IMR-90 (cell line): ENCODE data around the gene KAT6B. TPM values are rescaled to one million over a fixed set of nuclear protein-coding genes. Genes with fewer than 3 reads are reported as not detected.

Experiments
- ATAC-seq: fragments of 200-7000 bp; cut with Tn5 transposase; 2 replicates; pipeline ENCODE4 v1.9.1; 2020; ENCODE audit warnings: low read depth, mild to moderate bottlenecking, moderate library complexity
- BruUV-seq: library from RNA; stranded (reverse); fragments of 400-500 nt; replicated peaks from 2 replicates; lab custom pipeline; 2021; lab: Mats Ljungman, UMichigan
- CTCF ChIA-PET: fragments of 300-600 bp; formaldehyde crosslinking; extraction: SDS; loops from one replicate; lab custom pipeline; 2021; ENCODE audit warnings: antibody characterized with exemption; lab: Yijun Ruan, JAX
- POLR2A ChIA-PET: fragments of 300-600 bp; sonication (Branson Sonifier 250); formaldehyde crosslinking; loops from one replicate; lab custom pipeline; 2022; ENCODE audit warnings: antibody characterized with exemption; ENCODE audit not compliant: unreplicated experiment; lab: Charles Lee
- DNase-seq: peaks from one replicate; pipeline ENCODE4 v3.0.0; 2013
- H2AFZ ChIP-seq: replicated peaks from 2 replicates; pipeline ENCODE3; 2013; ENCODE audit warnings: low read length, mild to moderate bottlenecking; ENCODE audit not compliant: poor library complexity
- H2AK5ac ChIP-seq: 2 replicates; pipeline ENCODE4 v1.6.1; 2013; ENCODE audit warnings: low read depth, low read length, inconsistent platforms
- H2AK9ac ChIP-seq: replicated peaks from 2 replicates; pipeline ENCODE3; 2013; ENCODE audit warnings: mild to moderate bottlenecking, low read depth, low read length, moderate library complexity; ENCODE audit not compliant: poor library complexity
- H2BK120ac ChIP-seq: 2 replicates; pipeline ENCODE4 v1.6.1; 2013; ENCODE audit warnings: low read depth, low read length, inconsistent platforms
- H2BK15ac ChIP-seq: 3 replicates; pipeline ENCODE4 v1.6.1; 2013; ENCODE audit warnings: low read depth, low read length, inconsistent platforms
- H2BK20ac ChIP-seq: 2 replicates; pipeline ENCODE4 v1.6.1; 2013; ENCODE audit warnings: low read depth, mild to moderate bottlenecking, inconsistent platforms, low read length, moderate library complexity
- H2BK5ac ChIP-seq: 2 replicates; pipeline ENCODE4 v1.6.1; 2013; ENCODE audit warnings: mild to moderate bottlenecking, low read depth, low read length, inconsistent platforms; ENCODE audit not compliant: poor library complexity, severe bottlenecking
- H3K14ac ChIP-seq: replicated peaks from 2 replicates; pipeline ENCODE4 v1.6.1; 2013; ENCODE audit warnings: low read depth, low read length, inconsistent platforms
- H3K18ac ChIP-seq: 2 replicates; pipeline ENCODE4 v1.6.1; 2013; ENCODE audit warnings: low read depth, low read length, control low read depth
- H3K23ac ChIP-seq: 2 replicates; pipeline ENCODE4 v1.6.1; 2013; ENCODE audit warnings: low read depth, low read length, inconsistent platforms
- H3K27ac ChIP-seq: 2 replicates; pipeline ENCODE4 v1.5.1; 2013; ENCODE audit warnings: mild to moderate bottlenecking, control low read depth, low read length; ENCODE audit not compliant: insufficient read depth
- H3K27me3 ChIP-seq: 2 replicates; pipeline ENCODE4 v1.6.1; 2013; ENCODE audit warnings: low read length; ENCODE audit not compliant: control insufficient read depth, insufficient read depth
- H3K36me3 ChIP-seq: 2 replicates; pipeline ENCODE4 v1.6.1; 2013; ENCODE audit warnings: low read length, mixed read lengths; ENCODE audit not compliant: control insufficient read depth, insufficient read depth
- H3K4ac ChIP-seq: 2 replicates; pipeline ENCODE4 v1.6.1; 2013; ENCODE audit warnings: low read depth, low read length, inconsistent platforms
- H3K4me1 ChIP-seq: 2 replicates; pipeline ENCODE4 v1.6.1; 2013; ENCODE audit warnings: low read length, mixed read lengths; ENCODE audit not compliant: control insufficient read depth, insufficient read depth
- H3K4me2 ChIP-seq: 2 replicates; pipeline ENCODE4 v1.6.1; 2013; ENCODE audit warnings: low read depth, mild to moderate bottlenecking, control low read depth, low read length, moderate library complexity
- H3K4me3 ChIP-seq: 2 replicates; pipeline ENCODE4 v1.5.1; 2013; ENCODE audit warnings: low read depth, mild to moderate bottlenecking, control low read depth, low read length, moderate library complexity; ENCODE audit not compliant: insufficient read depth
- H3K56ac ChIP-seq: 2 replicates; pipeline ENCODE4 v1.6.1; 2013; ENCODE audit warnings: low read length, inconsistent platforms; ENCODE audit not compliant: insufficient read depth; ENCODE audit errors: extremely low read depth
- H3K79me1 ChIP-seq, 2 experiments: 2 replicates each; pipeline ENCODE4 v1.6.1; 2013; ENCODE audit warnings: low read length in 2 of 2, inconsistent platforms in 1 of 2, low read depth in 1 of 2
- H3K9ac ChIP-seq: 2 replicates; pipeline ENCODE4 v1.6.1; 2013; ENCODE audit warnings: low read depth, low read length, control low read depth
- H3K9me1 ChIP-seq: 2 replicates; pipeline ENCODE4 v1.6.1; 2013; ENCODE audit warnings: low read length, inconsistent platforms; ENCODE audit not compliant: insufficient read depth
- H3K9me3 ChIP-seq: 2 replicates; pipeline ENCODE4 v1.6.1; 2013; ENCODE audit warnings: low read length; ENCODE audit not compliant: control insufficient read depth, insufficient read depth
- H4K20me1 ChIP-seq: 2 replicates; pipeline ENCODE4 v1.6.1; 2013; ENCODE audit warnings: low read length, inconsistent platforms; ENCODE audit not compliant: insufficient read depth
- H4K5ac ChIP-seq: 2 replicates; pipeline ENCODE4 v1.6.1; 2013; ENCODE audit warnings: mild to moderate bottlenecking, low read depth, low read length, control low read depth
- H4K8ac ChIP-seq, 2 experiments: 2 replicates each; pipeline ENCODE4 v1.6.1; 2013; ENCODE audit warnings: low read depth in 2 of 2, low read length in 2 of 2, control low read depth in 1 of 2, inconsistent platforms in 1 of 2
- H4K91ac ChIP-seq: 2 replicates; pipeline ENCODE4 v1.6.1; 2013; ENCODE audit warnings: low read depth, low read length, inconsistent platforms; ENCODE audit not compliant: insufficient read depth
- BHLHE40 ChIP-seq: fragments of 150-350 bp; IDR thresholded peaks from 2 replicates; pipeline ENCODE4 v1.6.1; 2016; ENCODE audit warnings: mild to moderate bottlenecking, low read depth, low read length
- CEBPB ChIP-seq: IDR thresholded peaks from 2 replicates; pipeline ENCODE4 v1.6.1; 2012; ENCODE audit warnings: low read depth, low read length, improper control_type of control experiment
- CHD1 ChIP-seq: IDR thresholded peaks from 2 replicates; pipeline ENCODE4 v1.6.1; 2012; ENCODE audit warnings: low read depth, low read length, improper control_type of control experiment
- CTCF ChIP-seq: conservative IDR thresholded peaks from 2 replicates; pipeline ENCODE4 v1.5.1; 2012; ENCODE audit warnings: mild to moderate bottlenecking, low read depth, low read length, improper control_type of control experiment
- FOS ChIP-seq: fragments of 150-350 bp; IDR thresholded peaks from 2 replicates; pipeline ENCODE4 v1.6.1; 2016; ENCODE audit warnings: low read depth, low read length
- MAFK ChIP-seq: IDR thresholded peaks from 2 replicates; pipeline ENCODE4 v1.6.1; 2012; ENCODE audit warnings: low read depth, low read length, improper control_type of control experiment
- MAZ ChIP-seq: IDR thresholded peaks from 2 replicates; pipeline ENCODE4 v1.6.1; 2012; ENCODE audit warnings: low read depth, mild to moderate bottlenecking, low read length, improper control_type of control experiment, moderate library complexity, borderline replicate concordance
- MXI1 ChIP-seq: IDR thresholded peaks from 2 replicates; pipeline ENCODE4 v1.6.1; 2012; ENCODE audit warnings: low read depth, mild to moderate bottlenecking, low read length, moderate library complexity, borderline replicate concordance
- NFE2L2 ChIP-seq: fragments of 150-350 bp; IDR thresholded peaks from 2 replicates; pipeline ENCODE4 v1.6.1; 2016; ENCODE audit warnings: low read depth, mild to moderate bottlenecking, low read length
- POLR2A ChIP-seq: IDR thresholded peaks from 2 replicates; pipeline ENCODE4 v1.6.1; 2012; ENCODE audit warnings: mild to moderate bottlenecking, low read depth, low read length
- RAD21 ChIP-seq: IDR thresholded peaks from 2 replicates; pipeline ENCODE4 v1.6.1; 2012; ENCODE audit warnings: low read length, improper control_type of control experiment
- RCOR1 ChIP-seq: IDR thresholded peaks from 2 replicates; pipeline ENCODE4 v1.6.1; 2012; ENCODE audit warnings: mild to moderate bottlenecking, low read length, improper control_type of control experiment; ENCODE audit not compliant: insufficient replicate concordance
- RFX5 ChIP-seq: IDR thresholded peaks from 2 replicates; pipeline ENCODE4 v1.8.0; 2012; ENCODE audit warnings: low read depth, mild to moderate bottlenecking, low read length, moderate library complexity
- SMC3 ChIP-seq: fragments of 150-350 bp; IDR thresholded peaks from 2 replicates; pipeline ENCODE4 v1.6.1; 2016; ENCODE audit warnings: low read depth, mild to moderate bottlenecking, antibody characterized with exemption, low read length, moderate library complexity
- USF2 ChIP-seq: fragments of 150-350 bp; IDR thresholded peaks from 2 replicates; pipeline ENCODE4 v1.6.1; 2017; ENCODE audit warnings: mild to moderate bottlenecking, antibody characterized with exemption, low read length, low read depth
- WGBS, 2 experiments: methylation state at CpG; one replicate each; pipeline versions ENCODE4 v1.1.5 to v1.1.7; 2013; ENCODE audit warnings: missing lambda C conversion rate in 2 of 2; ENCODE audit not compliant: insufficient read length in 1 of 2; ENCODE audit errors: extremely low coverage in 2 of 2; 5-methylcytosine and 5-hydroxymethylcytosine counted together
- dilution Hi-C: fragments of 300-500 bp; cut with HindIII; formaldehyde crosslinking; loops from one replicate; pipeline ENCODE4 v1.14.3; 2018; ENCODE audit warnings: low sequenced_read_pairs; ENCODE audit not compliant: unreplicated experiment
- in situ Hi-C: fragments of 300-500 bp; cut with MboI; formaldehyde crosslinking; loops from 3 replicates; pipeline ENCODE4 v1.14.3; 2019; ENCODE audit warnings: low sequenced_read_pairs, inconsistent platforms, mixed read lengths
- intact Hi-C: fragments of 100-400 bp; cut with micrococcal nuclease; formaldehyde crosslinking; loops from 2 replicates; pipeline ENCODE4 v1.10.0; 2022
- polyA plus RNA-seq, 3 experiments: library from polyadenylated mRNA; depleted of rRNA; stranded (reverse); fragments of >200 nt; gene quantifications; 2 replicates each; pipeline ENCODE4 v1.2.3, GENCODE V29; 2012; ENCODE audit warnings: low replicate concordance in 1 of 3
- total RNA-seq: library from RNA; depleted of rRNA; stranded (reverse); fragments of >200 nt; gene quantifications from 2 replicates; pipeline ENCODE4 v1.2.3, GENCODE V29; 2012

KAT6B gene
- total and polyA plus RNA-seq, 2 of the 4 experiments (the other 2 are of a cell fraction): 8.8 to 28.1 TPM

- intact Hi-C loops: no loop called here
- no peak overlapping the region for H2BK5ac ChIP-seq
- no peak overlapping the region for H4K8ac ChIP-seq
- peaks cover 6% of the 10 kb centered on the region; the same call in 1 of the 2 replicates for H3K9me1 ChIP-seq
- no peaks in the 10 kb centered on the region for H3K27me3 ChIP-seq
- 90% methylated on average over 2 of the region's 9 CpGs; no CpG with 5 or more reads in 1 of the 2 experiments for WGBS, 2 experiments
- H3K4me3 ChIP-seq: no peak overlapping the region
- POLR2A ChIA-PET: no interaction called here
- in situ Hi-C loops: no loop called here
- CTCF ChIA-PET: no interaction called here
- TF ChIP-seq SMC3: no peak
- TF ChIP-seq MAFK: no peak
- no peak for TF ChIP-seq MXI1
- no peak for TF ChIP-seq FOS
- TF ChIP-seq RFX5: no peak
- TF ChIP-seq CHD1: no peak
- no peak for TF ChIP-seq MAZ
- no peak for TF ChIP-seq NFE2L2
- TF ChIP-seq USF2: no peak
- TF ChIP-seq CTCF: no peak
- TF ChIP-seq RAD21: no peak
- TF ChIP-seq BHLHE40: no peak
- no peak for TF ChIP-seq POLR2A
- no peak for TF ChIP-seq RCOR1
- no peak for TF ChIP-seq CEBPB
- no peak overlapping the region for H3K14ac ChIP-seq
- H4K5ac ChIP-seq: no peak overlapping the region
- H3K9ac ChIP-seq: no peak overlapping the region
- no peak overlapping the region for H3K18ac ChIP-seq
- no peak overlapping the region for H3K56ac ChIP-seq
- no TSS peak for BruUV-seq
- H4K20me1 ChIP-seq: no peaks in the 10 kb centered on the region
- no peak overlapping the region for H3K4ac ChIP-seq
- H3K36me3 ChIP-seq: no peaks in the 10 kb centered on the region
- H3K27ac ChIP-seq: no peak overlapping the region
- no peak overlapping the region for H3K4me2 ChIP-seq
- no peak overlapping the region for H4K91ac ChIP-seq
- H2BK15ac ChIP-seq: no peak overlapping the region
- H2AK5ac ChIP-seq: no peak overlapping the region
- ATAC-seq: no peak
- H3K9me3 ChIP-seq: no peaks in the 10 kb centered on the region
- H3K79me1 ChIP-seq: no peaks in the 10 kb centered on the region
- H2BK120ac ChIP-seq: no peak overlapping the region
- no peak overlapping the region for H2AK9ac ChIP-seq
- H2BK20ac ChIP-seq: no peak overlapping the region
- peaks cover 12% of the 10 kb centered on the region for H3K4me1 ChIP-seq
- dilution Hi-C loops: no loop called here
- DNase-seq: no peak
- no peak overlapping the region for H3K23ac ChIP-seq
- H2AFZ ChIP-seq: no peak overlapping the region
Measured at GRCh38 chr10:75040576-75040975, 214.2 kb downstream of the KAT6B start.
